ENCODE measurements around the gene LYPLAL1.
"Not testable (repeated sequence)": the region's sequence is repeated elsewhere in the genome, so short reads cannot be mapped to it uniquely, and the experiment has no call there.

Gene LYPLAL1

DNA sequence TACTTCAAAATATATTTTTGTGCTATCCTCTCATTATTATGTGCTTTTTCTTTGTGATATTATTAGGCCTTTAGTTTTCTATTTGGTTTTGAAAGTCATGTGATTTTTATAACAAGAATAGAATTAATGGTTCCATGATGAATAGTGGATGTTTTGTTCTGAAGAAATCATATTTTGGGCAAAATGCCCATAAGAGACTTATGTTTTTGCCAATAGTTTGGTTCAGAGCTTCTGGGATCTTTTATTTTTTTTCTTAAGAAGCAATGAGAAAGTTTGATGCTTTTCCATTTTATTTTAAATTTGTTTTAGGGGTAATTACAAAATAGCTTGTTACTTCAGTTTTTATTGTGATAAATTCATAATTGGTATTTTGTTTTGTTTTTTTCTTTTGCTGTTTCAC, 49.8 kb downstream of the LYPLAL1 start:
- DNase-seq, result no peak

DNA sequence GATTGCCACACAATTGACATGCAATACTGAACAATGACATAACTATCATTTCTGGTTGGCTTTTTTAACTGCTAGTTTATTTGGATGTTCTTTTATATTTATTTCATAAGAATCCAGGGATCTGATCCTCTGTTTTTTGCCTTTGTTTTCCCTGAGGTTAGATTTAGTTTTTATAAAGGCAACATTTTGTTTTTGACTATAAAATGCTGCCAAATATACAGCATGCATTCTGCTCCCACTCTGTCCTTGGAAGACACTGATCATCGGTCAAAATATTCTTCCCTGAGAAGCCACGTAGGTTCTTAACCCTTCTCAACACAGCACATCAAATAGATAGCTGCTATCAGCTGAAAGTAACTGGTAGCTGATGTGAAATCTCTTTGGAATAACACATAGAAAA, 52.5 kb downstream of the LYPLAL1 start:
- no peak for DNase-seq

DNA sequence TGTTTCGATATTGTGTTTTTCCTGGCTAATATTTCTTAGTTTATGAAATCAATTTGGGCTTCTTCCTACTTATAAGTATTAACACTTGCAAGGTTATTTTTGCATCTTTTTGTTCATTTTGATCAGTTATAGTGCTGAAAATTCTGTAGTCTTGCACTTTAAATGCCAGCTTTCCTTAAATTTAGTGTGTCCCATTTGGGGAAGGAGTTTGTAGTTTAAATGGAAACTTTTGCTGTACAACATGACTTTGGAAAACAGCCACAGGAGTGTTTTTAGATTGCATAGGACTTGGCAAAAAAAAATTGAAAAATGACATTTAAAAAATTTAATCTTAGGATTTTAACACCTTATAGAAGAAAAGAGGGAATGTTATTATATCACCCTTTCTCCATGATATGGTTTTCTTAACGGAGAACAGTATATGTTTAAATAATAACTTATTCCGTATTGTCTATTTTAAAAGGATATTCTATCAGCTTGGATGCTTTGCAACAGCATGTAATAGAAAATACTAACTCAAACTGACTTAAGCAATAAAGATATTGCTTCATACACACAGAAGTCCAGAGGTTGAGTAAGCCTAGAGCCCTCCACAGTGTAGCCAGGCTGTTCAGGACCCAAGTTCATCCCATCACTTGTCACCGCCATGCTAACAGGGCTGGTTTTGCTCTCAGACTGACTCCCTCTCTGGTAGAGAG, 53.8 kb downstream of the LYPLAL1 start:
- no peak for DNase-seq

DNA sequence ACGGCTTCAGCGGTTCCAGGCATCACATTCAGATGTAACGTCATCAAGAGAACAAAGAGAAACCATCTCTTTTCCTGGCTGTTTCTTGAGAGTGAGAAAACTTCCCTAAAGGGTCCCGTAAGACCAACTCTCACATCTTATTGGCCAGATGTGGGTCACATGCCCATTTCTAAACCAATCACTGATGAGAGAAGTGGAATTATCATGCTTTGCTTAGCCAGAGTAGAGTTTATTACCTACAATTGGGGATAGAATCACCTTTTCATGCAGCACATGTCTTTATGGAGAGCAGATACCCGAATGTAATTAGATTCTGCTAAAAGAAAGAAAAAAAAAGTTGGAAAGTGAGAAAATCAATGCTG, 54.4 kb downstream of the LYPLAL1 start:
- no peak for DNase-seq

DNA sequence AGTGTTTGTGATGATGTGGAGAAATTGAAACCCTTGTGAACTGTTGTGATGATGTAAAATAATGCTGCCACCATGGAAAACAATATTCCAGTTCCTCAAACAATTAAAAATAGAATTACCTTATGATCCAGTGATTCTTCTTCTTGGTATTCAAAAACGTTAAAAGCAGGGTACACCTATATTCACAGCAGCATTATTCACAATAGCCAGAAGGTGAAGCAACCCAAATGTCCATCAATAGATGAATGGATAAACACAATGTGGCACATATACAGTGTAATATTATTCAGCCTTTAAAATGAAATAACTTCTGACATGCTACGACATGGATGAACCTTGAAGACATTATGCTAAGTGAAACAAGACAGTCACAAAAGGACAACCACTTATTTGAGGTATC, 59.2 kb downstream of the LYPLAL1 start:
- DNase-seq, result no peak

DNA sequence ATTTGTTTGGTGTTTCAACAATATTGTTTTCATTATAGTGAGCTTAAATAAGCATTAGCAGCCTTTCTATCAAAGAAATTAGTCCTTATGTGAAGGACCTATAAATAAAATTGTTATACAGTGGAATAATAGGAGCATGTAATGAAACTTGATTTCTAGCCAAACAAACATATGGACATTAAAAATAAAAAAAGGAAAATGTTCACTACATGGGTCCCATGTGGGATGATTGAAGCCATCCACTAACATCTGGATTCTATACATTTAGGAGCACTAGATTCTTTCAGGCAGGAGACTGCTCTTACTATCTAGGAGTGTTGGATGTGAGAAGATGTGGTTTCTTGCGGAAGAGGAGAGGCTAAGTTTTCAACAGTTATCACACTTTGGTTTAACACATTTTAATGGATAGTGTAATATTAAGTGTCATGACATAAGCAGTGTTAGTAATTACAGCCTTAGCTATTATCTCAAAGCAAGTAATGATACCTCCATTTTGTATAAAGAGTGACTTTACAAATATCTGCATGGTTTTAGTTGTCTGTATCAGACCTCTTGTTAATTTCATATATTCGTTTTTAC, 62.3 kb downstream of the LYPLAL1 start:
- DNase-seq, result no peak

DNA sequence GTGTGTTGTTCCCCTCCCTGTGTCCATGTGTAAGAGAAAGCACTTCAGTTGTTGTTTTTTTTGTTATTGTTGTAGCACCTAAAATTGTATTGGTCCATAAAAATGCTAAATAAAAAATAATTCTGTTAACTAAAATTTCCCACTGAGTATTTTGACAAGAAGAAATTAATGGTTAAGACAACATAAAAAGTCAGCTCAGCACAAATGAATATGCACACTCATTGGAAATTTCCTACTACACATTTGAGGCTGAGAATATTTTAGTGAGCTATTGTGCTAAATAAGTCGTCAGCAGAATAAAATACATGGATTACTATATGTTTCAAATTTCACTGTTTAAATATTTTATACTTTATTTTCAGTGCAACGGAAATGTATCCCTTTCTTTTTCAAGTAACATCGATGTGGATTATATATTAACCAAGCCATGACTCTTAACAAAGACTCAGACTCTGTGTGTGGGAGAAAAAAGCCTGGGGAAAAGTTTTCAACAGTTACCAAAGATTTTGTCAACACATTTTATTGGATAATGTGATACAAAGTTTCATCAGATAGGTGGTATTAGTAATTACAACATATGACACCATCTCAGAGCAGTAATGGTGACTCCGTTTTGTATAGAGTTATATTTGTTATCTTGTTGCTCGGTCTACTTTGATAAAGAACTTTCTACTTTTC, 63.4 kb downstream of the LYPLAL1 start:
- DNase-seq, result no peak

DNA sequence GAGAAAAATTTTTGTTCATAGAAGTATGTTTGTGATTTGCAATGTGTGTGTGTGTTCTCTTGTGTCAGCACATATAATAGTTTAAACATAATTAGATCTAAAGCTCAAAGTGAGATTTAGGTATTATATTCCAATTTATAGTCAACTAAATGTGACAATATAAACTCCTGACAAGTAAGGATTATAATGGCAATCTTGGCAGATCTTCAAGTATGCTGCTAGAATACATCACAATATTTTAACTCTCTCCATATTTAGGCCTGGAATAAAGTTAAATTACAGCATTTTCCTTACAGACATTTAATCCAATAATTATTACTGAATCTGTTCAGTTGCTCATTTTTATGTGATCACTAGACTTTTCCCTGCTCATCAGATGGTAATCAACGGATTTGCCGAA, 65.8 kb downstream of the LYPLAL1 start:
- no peak for DNase-seq

DNA sequence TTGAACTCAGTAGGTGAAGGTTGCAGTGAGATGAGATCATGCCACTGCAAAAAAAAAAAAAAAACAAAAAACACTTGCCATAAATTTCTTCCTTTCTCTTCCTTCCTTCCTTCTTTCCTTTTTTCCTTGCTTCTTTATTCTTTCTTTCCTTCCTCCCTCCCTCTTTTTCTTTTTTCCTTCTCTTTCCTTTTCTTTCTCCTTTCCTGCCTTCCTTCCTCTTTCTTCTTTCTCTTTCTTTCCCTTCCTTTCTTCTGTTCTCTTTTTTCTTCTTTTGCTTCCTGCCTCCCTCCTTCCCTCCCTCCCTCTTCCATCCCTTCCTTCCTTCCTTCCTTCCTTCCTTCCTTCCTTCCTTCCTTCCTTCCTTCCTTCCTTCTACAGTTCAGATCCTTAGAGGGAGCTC, 71.2 kb downstream of the LYPLAL1 start:
- DNase-seq, result no peak

DNA sequence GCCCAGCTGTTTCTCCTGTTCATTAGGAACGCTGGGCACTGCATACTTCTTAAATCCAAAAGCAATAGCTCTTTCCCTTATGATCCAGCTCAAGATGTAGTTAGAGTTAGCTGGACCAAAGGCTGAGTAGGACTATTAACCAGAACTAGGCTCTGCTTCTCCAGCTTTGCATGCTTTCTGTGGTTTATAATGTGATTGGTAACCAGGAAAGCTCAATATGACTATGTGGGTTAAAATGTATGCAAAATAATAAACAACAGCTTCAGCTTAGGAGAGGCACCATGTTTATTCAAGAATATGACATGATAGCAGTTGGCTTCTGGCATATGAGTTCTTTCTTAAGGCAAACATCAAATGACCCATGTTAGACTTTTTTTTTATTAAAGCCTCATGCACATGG, 73.8 kb downstream of the LYPLAL1 start:
- no peak for DNase-seq

DNA sequence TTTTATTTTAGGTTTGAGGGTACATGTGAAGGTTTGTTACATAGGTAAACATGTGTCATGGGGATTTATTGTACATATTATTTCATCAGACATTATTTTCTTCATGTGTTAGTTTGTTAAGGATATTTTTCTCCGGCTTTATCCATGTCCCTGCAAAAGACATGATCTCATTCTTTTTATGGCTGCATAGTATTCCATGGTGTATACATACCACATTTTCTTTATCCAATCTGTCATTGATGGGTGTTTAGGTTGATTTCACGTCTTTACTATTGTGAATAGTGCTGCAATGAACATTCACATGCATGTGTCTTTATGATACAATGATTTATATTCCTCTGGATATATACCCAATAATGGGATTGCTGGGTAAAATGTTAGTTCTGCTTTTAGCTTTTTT, 76.8 kb downstream of the LYPLAL1 start:
- DNase-seq, result not testable (repeated sequence)

DNA sequence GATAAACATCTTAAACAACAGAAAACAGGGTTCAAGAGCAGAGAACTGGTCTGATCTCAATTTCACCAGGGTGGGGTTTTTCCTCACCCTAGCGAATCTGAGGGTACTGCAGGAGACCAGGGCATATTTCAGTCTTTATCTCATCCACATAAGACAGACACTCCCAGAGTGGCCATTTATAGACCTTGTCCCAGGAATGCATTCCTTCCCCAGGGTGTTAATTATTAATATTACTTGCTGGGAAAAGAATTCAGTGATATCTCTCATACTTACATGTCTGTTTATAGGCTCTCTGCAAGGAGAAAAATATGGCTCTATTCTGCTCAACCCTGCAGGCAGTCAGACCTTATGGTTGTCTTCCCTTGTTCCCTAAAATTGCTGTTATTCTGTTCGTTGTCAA, 84.1 kb downstream of the LYPLAL1 start:
- no peak for DNase-seq

DNA sequence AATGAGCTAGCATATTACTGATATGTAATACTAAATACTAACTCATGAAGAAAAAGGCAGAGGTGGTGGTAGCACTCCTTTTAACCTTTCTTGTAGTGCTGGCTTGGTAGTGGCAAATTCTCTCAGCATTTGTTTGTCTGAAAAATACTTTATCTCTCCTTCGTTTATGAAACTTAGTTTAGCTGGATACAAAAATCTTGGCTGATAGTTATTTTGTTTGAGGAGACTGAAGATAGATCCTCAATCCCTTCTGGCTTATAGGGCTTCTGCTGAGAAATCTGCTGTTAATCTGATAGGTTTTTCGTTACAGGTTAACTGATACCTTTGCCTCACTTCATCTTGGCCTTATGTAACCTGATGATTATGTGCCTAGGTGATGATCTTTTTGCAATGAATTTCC, 87.8 kb downstream of the LYPLAL1 start:
- no peak for DNase-seq

Data from NCI-H2081 (cell line).